CD4-positive, alpha-beta memory T cell (primary cell): ENCODE results near the gene CPNE2. TPM values are rescaled to one million over a fixed set of nuclear protein-coding genes. Genes with fewer than 3 reads are reported as not detected.
"Not testable (repeated sequence)": the region's sequence is repeated elsewhere in the genome, so short reads cannot be mapped to it uniquely, and the experiment has no call there.

ENCODE experiments used
- CTCF ChIA-PET: fragments of 350-600 bp; sonication (Branson Sonifier 250); formaldehyde crosslinking; loops from one replicate; lab custom pipeline; 2021; ENCODE audit warnings: inconsistent platforms; ENCODE audit not compliant: partially characterized antibody; lab: Charles Lee
- POLR2A ChIA-PET: fragments of 350-600 bp; sonication (Branson Sonifier 250); formaldehyde crosslinking; loops from one replicate; lab custom pipeline; 2021; ENCODE audit not compliant: partially characterized antibody; lab: Charles Lee
- DNase-seq, 5 donors: peaks; one replicate each; pipeline versions ENCODE4 v3.0.0 to v3.0.0-alpha.2; 2020 to 2022; ENCODE audit warnings: mixed read lengths in 1 of 5
- H3K27ac ChIP-seq: one replicate; pipeline ENCODE4 v1.7.0; 2013; ENCODE audit warnings: low read depth, low read length
- H3K27me3 ChIP-seq: 2 replicates; pipeline ENCODE4 v1.7.0; 2013; ENCODE audit warnings: mild to moderate bottlenecking, low read length, moderate library complexity; ENCODE audit not compliant: insufficient read depth
- H3K36me3 ChIP-seq: 2 replicates; pipeline ENCODE4 v1.7.0; 2013; ENCODE audit warnings: mild to moderate bottlenecking, low read length, moderate library complexity; ENCODE audit not compliant: insufficient read depth
- H3K4me1 ChIP-seq: 2 replicates; pipeline ENCODE4 v1.7.0; 2013; ENCODE audit warnings: mild to moderate bottlenecking, low read length, moderate library complexity; ENCODE audit not compliant: insufficient read depth
- H3K4me3 ChIP-seq, 2 donors: one replicate each; pipeline ENCODE4 v1.7.0; 2013; ENCODE audit warnings: low read length in 2 of 2, mild to moderate bottlenecking in 1 of 2
- H3K9me3 ChIP-seq, 2 donors: one replicate each; pipeline ENCODE4 v1.7.0; 2013; ENCODE audit warnings: low read length in 2 of 2, control low read depth in 1 of 2; ENCODE audit not compliant: control insufficient read depth in 1 of 2
- H3K27ac Mint-ChIP-seq, 7 donors: one replicate each; pipeline ENCODE4 v1.8.0; 2020 to 2021; ENCODE audit warnings: mixed read lengths in 7 of 7, mild to moderate bottlenecking in 6 of 7, inconsistent platforms in 3 of 7, moderate library complexity in 3 of 7
- H3K27me3 Mint-ChIP-seq, 2 donors: one replicate each; pipeline ENCODE4 v1.8.0; 2020 to 2021; ENCODE audit warnings: mixed read lengths in 2 of 2
- H3K36me3 Mint-ChIP-seq, 2 donors: one replicate each; pipeline ENCODE4 v1.8.0; 2020 to 2021; ENCODE audit warnings: mixed read lengths in 2 of 2, inconsistent platforms in 1 of 2, mild to moderate bottlenecking in 1 of 2
- H3K4me1 Mint-ChIP-seq, 4 donors: one replicate each; pipeline ENCODE4 v1.8.0; 2020 to 2021; ENCODE audit warnings: mixed read lengths in 4 of 4, mild to moderate bottlenecking in 1 of 4
- H3K4me3 Mint-ChIP-seq, 8 donors: one replicate each; pipeline ENCODE4 v1.8.0; 2020 to 2021; ENCODE audit warnings: mixed read lengths in 8 of 8, mild to moderate bottlenecking in 7 of 8, moderate library complexity in 6 of 8, inconsistent platforms in 3 of 8
- H3K9me3 Mint-ChIP-seq, 8 donors: one replicate each; pipeline ENCODE4 v1.8.0; 2020 to 2021; ENCODE audit warnings: mixed read lengths in 8 of 8, mild to moderate bottlenecking in 5 of 8, inconsistent platforms in 3 of 8, moderate library complexity in 1 of 8
- intact Hi-C: fragments of 100-400 bp; cut with micrococcal nuclease; formaldehyde crosslinking; loops from one replicate; pipeline ENCODE4 v1.15.1; 2023
- polyA plus RNA-seq, 2 donors: library from polyadenylated mRNA; unstranded; fragments of 300-500 nt; fragmentation: Illumina TruSeq; gene quantifications; one replicate each; pipeline ENCODE4 v1.2.3, GENCODE V29; 2021
- total RNA-seq, 2 experiments: library from RNA; stranded (reverse); gene quantifications; one replicate each; pipeline ENCODE4 v1.2.3, GENCODE V29; 2021

The CPNE2 gene
- total and polyA plus RNA-seq, 4 experiments from 2014 or later = 3.8 to 6.8 (median 5.4) TPM

GRCh38 chr16:57060323-57061083 lies 31.9 kb upstream of the CPNE2 start:
- peaks cover 7 to 21% (median 13%) of the 10 kb centered on the region in 4 donors for H3K4me1 Mint-ChIP-seq
- Histone ChIP-seq H3K9me3 (no peaks in the 10 kb centered on the region), H3K4me3 (no peak overlapping the region), H3K36me3 (peaks cover 65% of the 10 kb centered on the region), H3K27ac (no peak overlapping the region), H3K27me3 (no peaks in the 10 kb centered on the region), H3K4me1 (peaks cover 7% of the 10 kb centered on the region)
- no peaks in the 10 kb centered on the region for H3K27me3 Mint-ChIP-seq
- H3K9me3 Mint-ChIP-seq = peaks cover 0 to under 1% (median 0%) of the 10 kb centered on the region in 8 donors
- peaks cover 44 to 62% of the 10 kb centered on the region in 2 donors for H3K36me3 Mint-ChIP-seq
- no peak for DNase-seq
- peak overlapping the region; percentile 25 to 89 (median 71) for H3K27ac Mint-ChIP-seq
- H3K4me3 Mint-ChIP-seq = peak overlapping the region in 1 of 8 donors; percentile 13
- ChIA-PET CTCF (interaction anchor here (0.9 to 1.6 kb wide), 4 partner anchors 19 to 42 kb away, joined by 3 read pairs; no protein-coding TSS in a partner anchor), POLR2A (interaction anchor here (0.8 to 1.2 kb wide), 4 partner anchors 19 to 95 kb away, joined by 3 to 4 read pairs (median 4); no protein-coding TSS in a partner anchor)
- intact Hi-C loops = no loop called here

- H3K36me3 Mint-ChIP-seq = peaks cover 44 to 61% of the 10 kb centered on the region in 2 donors
- H3K27me3 ChIP-seq = no peaks in the 10 kb centered on the region
These were observed 31.1 kb upstream of the CPNE2 start for GRCh38 chr16:57061084-57061905.

DNA sequence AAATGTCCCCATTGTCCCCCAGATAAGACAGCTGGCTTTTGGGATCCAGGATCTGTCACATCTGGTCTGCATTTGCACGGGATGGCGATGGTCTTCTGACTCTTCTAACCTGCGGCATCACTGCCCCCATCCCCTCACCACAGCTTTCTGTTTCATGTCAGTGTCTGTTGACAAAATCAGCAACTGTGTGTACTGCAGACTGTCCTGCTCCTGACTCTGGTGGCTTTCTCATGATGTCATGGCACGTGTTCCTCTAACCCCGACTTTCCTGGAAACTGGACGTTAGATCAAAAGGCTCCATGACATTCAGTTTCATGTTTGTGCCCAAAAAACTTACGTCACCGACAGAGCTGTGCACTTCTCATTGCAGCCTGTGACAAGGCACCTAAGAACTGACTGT lies 30.1 kb upstream of the CPNE2 start:
- peak overlapping the region in 1 of 8 donors; percentile 61 for H3K4me3 Mint-ChIP-seq
- Histone ChIP-seq H3K4me1 (peaks cover 7% of the 10 kb centered on the region), H3K27me3 (no peaks in the 10 kb centered on the region), H3K9me3 (no peaks in the 10 kb centered on the region), H3K27ac (no peak overlapping the region), H3K36me3 (peaks cover 62% of the 10 kb centered on the region), H3K4me3 (no peak overlapping the region)
- peaks cover 0 to 3% (median 0%) of the 10 kb centered on the region in 8 donors for H3K9me3 Mint-ChIP-seq
- H3K27ac Mint-ChIP-seq = peak overlapping the region in 3 of 7 donors; percentile 51 to 72 (median 53)
- POLR2A ChIA-PET = interaction anchor here (1.4 kb wide), 1 partner anchor 21 kb away, joined by 7 read pairs; no protein-coding TSS in a partner anchor
- intact Hi-C loops = no loop called here
- peaks cover 50 to 64% of the 10 kb centered on the region in 2 donors for H3K36me3 Mint-ChIP-seq
- CTCF ChIA-PET = interaction anchor here (1.1 to 1.6 kb wide), 3 partner anchors 11 to 31 kb away, joined by 3 to 4 read pairs (median 3); no protein-coding TSS in a partner anchor
- H3K27me3 Mint-ChIP-seq = no peaks in the 10 kb centered on the region
- peaks cover 7 to 21% (median 15%) of the 10 kb centered on the region in 4 donors for H3K4me1 Mint-ChIP-seq
- no peak for DNase-seq

More at GRCh38 chr16:57061084-57061905, 31.1 kb upstream of the CPNE2 start:
- peaks cover 60% of the 10 kb centered on the region for H3K36me3 ChIP-seq
- Mint-ChIP-seq H3K27ac (peak overlapping the region in 6 of 7 donors; percentile 32 to 77 (median 66)), H3K27me3 (no peaks in the 10 kb centered on the region), H3K4me1 (peaks cover 7 to 21% (median 13%) of the 10 kb centered on the region in 4 donors), H3K4me3 (no peak overlapping the region), H3K9me3 (peaks cover 0 to 2% (median 0%) of the 10 kb centered on the region in 8 donors)
- H3K4me1 ChIP-seq = peaks cover 7% of the 10 kb centered on the region
- POLR2A ChIA-PET = interaction anchor here (0.8 to 1.4 kb wide), 5 partner anchors 18 to 77 kb away, joined by 3 to 7 read pairs (median 4); no protein-coding TSS in a partner anchor
- no peaks in the 10 kb centered on the region for H3K9me3 ChIP-seq
- intact Hi-C loops = no loop called here
- CTCF ChIA-PET = interaction anchor here (0.9 to 1.6 kb wide), 6 partner anchors 10 to 41 kb away, joined by 3 to 4 read pairs (median 3); no protein-coding TSS in a partner anchor
- no peak overlapping the region for H3K4me3 ChIP-seq
- no peak for DNase-seq
- H3K27ac ChIP-seq = no peak overlapping the region

- intact Hi-C loops, H3K4me3 Mint-ChIP-seq, H3K4me1 ChIP-seq, H3K4me3 ChIP-seq, H3K9me3 Mint-ChIP-seq, H3K9me3 ChIP-seq, H3K27ac ChIP-seq, H3K27me3 ChIP-seq, H3K27me3 Mint-ChIP-seq, DNase-seq: not testable (repeated sequence)
- peaks cover 60% of the 10 kb centered on the region for H3K36me3 ChIP-seq
- CTCF ChIA-PET = interaction anchor here (1.2 kb wide), 1 partner anchor 21 kb away, joined by 4 read pairs; no protein-coding TSS in a partner anchor
- Mint-ChIP-seq H3K36me3 (peaks cover 43 to 61% of the 10 kb centered on the region in 2 donors), H3K4me1 (peaks cover 7 to 16% (median 10%) of the 10 kb centered on the region in 4 donors), H3K27ac (peak overlapping the region in 2 of 7 donors; percentile 57 to 72)
- POLR2A ChIA-PET = interaction anchor here (0.6 to 0.8 kb wide), 2 partner anchors 31 to 359 kb away, joined by 3 read pairs; no protein-coding TSS in a partner anchor
These were observed 29.2 kb upstream of the CPNE2 start for GRCh38 chr16:57063189-57063588.

GRCh38 chr16:57064995-57065394 lies 27.4 kb upstream of the CPNE2 start:
- POLR2A ChIA-PET = interaction anchor here (1.0 kb wide), 1 partner anchor 23 kb away, joined by 3 read pairs; no protein-coding TSS in a partner anchor
- peaks cover 50 to 66% of the 10 kb centered on the region in 2 donors for H3K36me3 Mint-ChIP-seq
- H3K27ac ChIP-seq = no peak overlapping the region
- H3K27me3 ChIP-seq = no peaks in the 10 kb centered on the region
- H3K9me3 Mint-ChIP-seq = peaks cover 0 to 6% (median 0%) of the 10 kb centered on the region in 8 donors
- peaks cover 59% of the 10 kb centered on the region for H3K36me3 ChIP-seq
- H3K27ac Mint-ChIP-seq = peak overlapping the region in 5 of 7 donors; percentile 57 to 82 (median 76)
- intact Hi-C loops = no loop called here
- H3K27me3 Mint-ChIP-seq = no peaks in the 10 kb centered on the region
- H3K4me1 ChIP-seq = peaks cover 11% of the 10 kb centered on the region
- H3K4me3 ChIP-seq = no peak overlapping the region
- DNase-seq = no peak
- H3K4me3 Mint-ChIP-seq = no peak overlapping the region
- CTCF ChIA-PET = interaction anchor here (2.2 to 3.7 kb wide), 2 partner anchors 19 to 100 kb away, joined by 6 to 27 read pairs; no protein-coding TSS in a partner anchor
- H3K4me1 Mint-ChIP-seq = peaks cover 7 to 17% (median 11%) of the 10 kb centered on the region in 4 donors
- no peaks in the 10 kb centered on the region for H3K9me3 ChIP-seq

- Histone ChIP-seq H3K4me3 (no peak overlapping the region), H3K27ac (no peak overlapping the region), H3K36me3 (peaks cover 53% of the 10 kb centered on the region), H3K9me3 (no peaks in the 10 kb centered on the region), H3K27me3 (no peaks in the 10 kb centered on the region), H3K4me1 (peaks cover 4% of the 10 kb centered on the region)
- H3K27me3 Mint-ChIP-seq = no peaks in the 10 kb centered on the region
- peaks cover 2 to 10% (median 6%) of the 10 kb centered on the region in 4 donors for H3K4me1 Mint-ChIP-seq
- CTCF ChIA-PET = interaction anchor here (0.7 to 3.7 kb wide), 5 partner anchors 17 to 104 kb away, joined by 3 to 27 read pairs (median 4); no protein-coding TSS in a partner anchor
- peak overlapping the region in 6 of 7 donors; percentile 66 to 90 (median 79) for H3K27ac Mint-ChIP-seq
- intact Hi-C loops = no loop called here
- POLR2A ChIA-PET = interaction anchor here (1.0 to 1.5 kb wide), 7 partner anchors 10 to 119 kb away, joined by 3 to 4 read pairs (median 3); partner anchors contain the start of gene PSME3IP1
- H3K36me3 Mint-ChIP-seq = peaks cover 44 to 58% of the 10 kb centered on the region in 2 donors
- H3K9me3 Mint-ChIP-seq = peaks cover 0 to 6% (median 0%) of the 10 kb centered on the region in 8 donors
- peak overlapping the region in 1 of 8 donors; percentile 48 for H3K4me3 Mint-ChIP-seq
- no peak for DNase-seq
These were observed 25.8 kb upstream of the CPNE2 start for GRCh38 chr16:57066625-57067024.
